ENCODE measurements around the gene STK31.
"Not testable (repeated sequence)": the region's sequence is repeated elsewhere in the genome, so short reads cannot be mapped to it uniquely, and the experiment has no call there.

- not testable (repeated sequence) for TF ChIP-seq CTCF, POLR2AphosphoS5 (IDR thresholded peaks at IDR 0.05)
These were observed 134.8 kb downstream of the STK31 start for GRCh38 chr7:23844837-23845236.

Measured in esophagus muscularis mucosa (tissue), 3 donors.